Hepatocyte (in vitro differentiated cells): ENCODE results near the gene ZFP36L2.

ENCODE experiments used
- EZH2 ChIP-seq: fragments of 200-600 bp; sonication (generic); IDR thresholded peaks from 2 replicates; pipeline ENCODE4 v1.6.1; 2016; ENCODE audit warnings: antibody characterized with exemption, mild to moderate bottlenecking, borderline replicate concordance
- TF ChIP-seq, protein P1 (sequence below): fragments of 200-600 bp; sonication (generic); IDR thresholded peaks from 2 replicates; pipeline ENCODE4 v1.5.1; 2016; ENCODE audit warnings: antibody characterized with exemption, mild to moderate bottlenecking; ENCODE audit not compliant: poor library complexity

DNA sequence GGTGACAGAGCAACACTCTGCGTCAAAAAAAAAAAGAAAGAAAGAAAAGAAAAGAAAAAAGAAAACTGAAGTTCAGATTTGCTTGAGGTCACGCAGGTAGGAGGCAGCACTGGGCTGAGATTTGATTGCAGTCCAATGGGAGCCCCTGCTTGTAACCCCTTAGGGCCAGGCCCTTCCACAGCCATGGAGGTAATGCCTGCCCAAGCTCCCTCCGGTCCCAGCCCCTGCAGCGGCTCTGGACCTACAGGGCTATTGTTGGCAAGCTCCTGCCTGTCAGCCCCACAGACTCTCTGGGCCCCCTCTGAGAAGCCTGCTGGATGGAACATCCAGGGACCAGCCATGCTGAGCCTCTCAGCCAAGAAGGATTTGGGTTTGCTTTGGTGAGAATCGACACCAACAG lies 12.2 kb downstream of the ZFP36L2 start:
- TF ChIP-seq, protein P1, sequence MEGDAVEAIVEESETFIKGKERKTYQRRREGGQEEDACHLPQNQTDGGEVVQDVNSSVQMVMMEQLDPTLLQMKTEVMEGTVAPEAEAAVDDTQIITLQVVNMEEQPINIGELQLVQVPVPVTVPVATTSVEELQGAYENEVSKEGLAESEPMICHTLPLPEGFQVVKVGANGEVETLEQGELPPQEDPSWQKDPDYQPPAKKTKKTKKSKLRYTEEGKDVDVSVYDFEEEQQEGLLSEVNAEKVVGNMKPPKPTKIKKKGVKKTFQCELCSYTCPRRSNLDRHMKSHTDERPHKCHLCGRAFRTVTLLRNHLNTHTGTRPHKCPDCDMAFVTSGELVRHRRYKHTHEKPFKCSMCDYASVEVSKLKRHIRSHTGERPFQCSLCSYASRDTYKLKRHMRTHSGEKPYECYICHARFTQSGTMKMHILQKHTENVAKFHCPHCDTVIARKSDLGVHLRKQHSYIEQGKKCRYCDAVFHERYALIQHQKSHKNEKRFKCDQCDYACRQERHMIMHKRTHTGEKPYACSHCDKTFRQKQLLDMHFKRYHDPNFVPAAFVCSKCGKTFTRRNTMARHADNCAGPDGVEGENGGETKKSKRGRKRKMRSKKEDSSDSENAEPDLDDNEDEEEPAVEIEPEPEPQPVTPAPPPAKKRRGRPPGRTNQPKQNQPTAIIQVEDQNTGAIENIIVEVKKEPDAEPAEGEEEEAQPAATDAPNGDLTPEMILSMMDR = no peak
- TF ChIP-seq EZH2 = no peak
